Activated CD8-positive, alpha-beta memory T cell treated with anti-CD3 and anti-CD28 coated beads, Interleukin-2, amount 10 ng/mL, durations not matched to agents 7 days and 5 days (primary cell): ENCODE data around the gene MYLK3. TPM values are rescaled to one million over a fixed set of nuclear protein-coding genes. Genes with fewer than 3 reads are reported as not detected.
A peak's percentile ranks its signal among the peaks of the same experiment; 100 is the strongest.

ENCODE experiments used
- ATAC-seq: fragments of 150-1000 bp; cut with Tn5 transposase; one replicate; pipeline ENCODE4 v1.10.0; 2021; ENCODE audit warnings: moderate library complexity
- CTCF ChIA-PET: fragments of 350-600 bp; sonication (Branson Sonifier 250); formaldehyde crosslinking; loops from one replicate; lab custom pipeline; 2021; ENCODE audit warnings: antibody characterized with exemption; lab: Charles Lee
- DNase-seq: peaks from one replicate; pipeline ENCODE4 v3.0.0-alpha.2; 2020
- H3K27ac Mint-ChIP-seq: one replicate; pipeline ENCODE4 v1.8.0; 2021; ENCODE audit warnings: mild to moderate bottlenecking, mixed read lengths
- H3K27me3 Mint-ChIP-seq: one replicate; pipeline ENCODE4 v1.8.0; 2021; ENCODE audit warnings: mixed read lengths
- H3K36me3 Mint-ChIP-seq: one replicate; pipeline ENCODE4 v1.8.0; 2021; ENCODE audit warnings: mild to moderate bottlenecking, mixed read lengths
- H3K4me1 Mint-ChIP-seq: one replicate; pipeline ENCODE4 v1.8.0; 2021; ENCODE audit warnings: mixed read lengths
- H3K4me3 Mint-ChIP-seq: one replicate; pipeline ENCODE4 v1.8.0; 2021; ENCODE audit warnings: mild to moderate bottlenecking, moderate library complexity, mixed read lengths
- H3K9me3 Mint-ChIP-seq: one replicate; pipeline ENCODE4 v1.8.0; 2022; ENCODE audit warnings: low read depth, mixed read lengths
- total RNA-seq, 2 experiments: library from RNA; stranded (reverse); gene quantifications; one replicate each; pipeline ENCODE4 v1.2.3, GENCODE V29; 2021

The MYLK3 gene
- total RNA-seq, 2 experiments from 2014 or later: not detected

DNA sequence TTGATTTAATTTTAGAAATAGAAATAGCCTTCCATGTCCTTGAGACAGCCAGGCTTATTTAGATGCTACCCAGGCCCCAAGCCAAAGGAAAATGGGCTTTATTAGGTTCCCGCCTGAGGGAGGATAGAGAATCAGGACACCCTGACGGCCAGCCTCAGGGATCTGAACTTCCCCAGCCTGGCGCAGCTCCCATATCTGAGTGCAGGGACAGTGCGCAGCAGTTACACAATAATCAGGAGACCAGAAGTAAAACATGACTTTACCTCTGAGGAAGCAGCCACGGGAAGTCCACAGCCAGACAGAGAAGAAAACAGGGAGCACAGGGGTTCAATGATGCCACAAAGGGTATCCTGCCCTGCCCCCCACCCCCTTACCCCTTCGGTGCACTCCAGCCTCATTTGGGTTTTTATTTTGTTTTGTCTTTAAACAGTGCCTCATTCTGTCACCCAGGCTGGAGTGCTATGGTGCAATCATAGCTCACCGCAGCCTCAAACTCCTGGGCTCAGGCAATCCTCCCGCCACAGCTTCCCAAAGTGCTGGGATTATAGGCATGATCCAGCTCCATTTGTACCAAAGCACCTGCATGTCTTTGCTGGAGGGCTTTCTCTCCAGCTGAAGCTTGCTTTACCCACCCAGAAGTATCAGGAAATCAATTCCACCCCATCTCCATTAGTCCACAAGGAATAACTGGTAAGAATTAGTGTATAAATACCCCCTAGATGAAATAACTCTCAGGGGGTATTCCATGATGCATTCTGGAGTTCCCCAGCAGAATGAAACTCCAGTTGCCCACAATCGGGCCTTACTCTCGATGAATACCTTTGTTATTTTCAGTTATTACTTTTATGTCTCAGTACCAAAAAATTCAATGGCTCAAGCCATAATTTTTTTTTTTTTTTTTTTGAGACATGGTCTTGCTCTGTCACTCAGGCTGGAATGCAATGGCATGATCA, 36.8 kb downstream of the MYLK3 start:
- Mint-ChIP-seq H3K4me3 (no peak overlapping the region), H3K9me3 (no peaks in the 10 kb centered on the region), H3K27me3 (peaks cover 7% of the 10 kb centered on the region), H3K36me3 (no peaks in the 10 kb centered on the region), H3K27ac (no peak overlapping the region), H3K4me1 (peaks cover 5% of the 10 kb centered on the region)
- DNase-seq: no peak
- no peak for ATAC-seq
- CTCF ChIA-PET: interaction anchor here (1.0 kb wide), 1 partner anchor 38 kb away, joined by 3 read pairs; no protein-coding TSS in a partner anchor

DNA sequence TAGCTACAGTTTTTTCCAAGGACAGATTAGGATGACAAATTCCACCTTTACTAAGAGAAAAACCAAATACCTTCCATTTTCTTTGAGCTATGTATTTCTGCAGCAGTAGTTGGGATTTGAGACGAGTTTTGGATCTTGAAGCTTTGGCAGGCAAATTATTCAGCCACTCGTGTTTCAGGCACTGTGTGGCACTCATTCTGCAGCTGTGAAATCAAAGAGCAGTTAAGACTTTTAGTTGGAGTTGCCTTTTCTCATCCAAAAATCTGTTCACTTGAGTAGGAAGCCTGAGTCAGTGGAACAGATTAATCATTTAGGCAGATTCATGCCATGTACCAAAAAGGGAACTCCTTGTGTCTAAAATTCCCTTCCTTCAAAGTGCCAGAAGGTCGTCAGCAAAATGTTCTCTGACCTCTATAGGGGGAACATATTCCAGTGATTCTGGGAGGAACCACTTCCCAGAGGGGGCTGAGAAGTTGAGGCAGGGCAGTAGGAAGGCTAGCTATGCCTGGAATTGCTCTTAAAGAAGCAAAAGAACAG, 38.6 kb downstream of the MYLK3 start:
- H3K36me3 Mint-ChIP-seq: no peaks in the 10 kb centered on the region
- peaks cover 5% of the 10 kb centered on the region for H3K4me1 Mint-ChIP-seq
- no peak overlapping the region for H3K27ac Mint-ChIP-seq
- ATAC-seq (no peak), DNase-seq (no peak)
- no peak overlapping the region for H3K4me3 Mint-ChIP-seq
- CTCF ChIA-PET: interaction anchor here (1.0 kb wide), 1 partner anchor 91 kb away, joined by 3 read pairs; no protein-coding TSS in a partner anchor
- peaks cover 7% of the 10 kb centered on the region for H3K27me3 Mint-ChIP-seq
- H3K9me3 Mint-ChIP-seq: no peaks in the 10 kb centered on the region

DNA sequence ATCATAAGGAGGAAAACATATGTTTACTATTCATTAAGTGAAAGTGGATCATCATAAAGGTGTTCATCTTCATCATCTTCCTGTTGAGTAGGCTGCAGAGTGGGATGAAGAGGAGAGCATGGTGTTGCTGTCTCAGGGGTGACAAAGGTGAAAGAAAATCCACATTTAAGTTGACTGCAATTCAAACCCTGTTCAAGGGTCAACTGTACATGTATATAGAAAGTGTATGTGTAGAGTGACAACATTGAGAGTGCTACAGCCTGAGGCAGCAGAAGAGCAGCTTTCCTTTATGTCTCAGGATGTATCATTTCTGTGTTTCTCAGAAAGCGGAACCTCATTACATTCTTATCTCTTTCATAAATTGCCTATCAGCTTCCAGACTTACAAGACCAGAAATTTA, 41.5 kb downstream of the MYLK3 start:
- H3K27me3 Mint-ChIP-seq: peaks cover 7% of the 10 kb centered on the region
- peaks cover 9% of the 10 kb centered on the region for H3K36me3 Mint-ChIP-seq
- CTCF ChIA-PET: no interaction called here
- H3K4me3 Mint-ChIP-seq: no peak overlapping the region
- ATAC-seq: no peak
- H3K4me1 Mint-ChIP-seq: peaks cover 7% of the 10 kb centered on the region
- no peak for DNase-seq
- no peaks in the 10 kb centered on the region for H3K9me3 Mint-ChIP-seq
- H3K27ac Mint-ChIP-seq: no peak overlapping the region

DNA sequence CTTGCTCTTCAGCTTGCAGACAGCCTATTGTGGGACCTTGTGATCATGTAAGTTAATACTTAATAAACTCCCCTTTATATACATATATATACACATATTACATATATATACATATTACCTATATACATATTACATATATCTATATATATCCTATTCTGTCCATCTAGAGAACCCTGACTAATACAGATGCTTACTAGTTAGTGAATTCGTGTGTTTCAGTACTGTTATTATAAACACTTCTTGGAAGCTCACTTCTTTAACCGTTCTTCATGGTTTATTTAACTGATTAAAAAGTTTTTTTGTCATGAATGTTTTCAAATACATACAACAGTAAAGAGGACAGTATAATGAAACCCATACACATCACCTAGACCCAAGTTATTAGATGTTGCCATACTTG, 46.1 kb downstream of the MYLK3 start:
- peaks cover 7% of the 10 kb centered on the region for H3K4me1 Mint-ChIP-seq
- DNase-seq (no peak), ATAC-seq (no peak)
- H3K9me3 Mint-ChIP-seq: no peaks in the 10 kb centered on the region
- H3K4me3 Mint-ChIP-seq: no peak overlapping the region
- CTCF ChIA-PET: no interaction called here
- H3K27ac Mint-ChIP-seq: no peak overlapping the region
- no peaks in the 10 kb centered on the region for H3K27me3 Mint-ChIP-seq
- peaks cover 24% of the 10 kb centered on the region for H3K36me3 Mint-ChIP-seq

DNA sequence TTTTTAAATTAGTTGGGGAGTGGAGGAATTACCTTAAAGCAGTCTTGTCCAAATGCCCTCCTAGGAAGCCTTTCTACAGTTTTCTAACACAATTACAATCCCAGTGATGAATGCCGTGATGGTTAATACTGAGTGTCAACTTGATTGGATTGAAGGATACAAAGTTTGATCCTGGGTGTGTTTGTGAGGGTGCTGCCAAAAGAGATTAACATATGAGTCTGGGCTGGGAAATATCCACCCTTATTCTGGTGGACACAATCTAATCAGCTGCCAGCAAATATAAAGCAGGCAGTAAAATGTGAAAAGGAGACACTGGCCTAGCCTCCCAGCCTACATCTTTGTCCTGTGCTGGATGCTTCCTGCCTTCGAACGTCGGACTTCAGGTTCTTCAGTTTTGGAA, 46.5 kb downstream of the MYLK3 start:
- ATAC-seq (no peak), DNase-seq (no peak)
- Mint-ChIP-seq H3K27ac (no peak overlapping the region), H3K4me3 (no peak overlapping the region), H3K9me3 (no peaks in the 10 kb centered on the region), H3K36me3 (peaks cover 27% of the 10 kb centered on the region), H3K27me3 (no peaks in the 10 kb centered on the region), H3K4me1 (peaks cover 5% of the 10 kb centered on the region)
- CTCF ChIA-PET: no interaction called here

DNA sequence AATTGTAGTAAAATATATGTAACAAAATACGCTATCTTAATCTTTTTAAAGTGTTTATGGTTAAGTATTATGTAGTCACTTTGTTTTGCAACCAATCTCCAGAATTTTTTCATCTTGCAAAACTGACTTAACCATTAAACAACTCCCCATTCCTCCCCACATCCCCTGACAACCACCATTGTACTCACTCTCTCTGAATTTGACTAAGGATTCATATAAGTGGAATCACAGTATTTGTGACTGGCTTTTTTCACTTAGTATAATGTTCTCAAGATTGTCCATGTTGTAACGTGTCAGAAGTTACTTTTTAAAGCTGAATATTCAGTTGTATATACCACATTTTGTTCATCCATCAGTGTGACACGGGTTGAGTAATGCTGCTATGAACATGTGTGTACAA, 48.1 kb downstream of the MYLK3 start:
- peaks cover 2% of the 10 kb centered on the region for H3K4me1 Mint-ChIP-seq
- H3K27ac Mint-ChIP-seq: no peak overlapping the region
- H3K9me3 Mint-ChIP-seq: no peaks in the 10 kb centered on the region
- no peaks in the 10 kb centered on the region for H3K27me3 Mint-ChIP-seq
- DNase-seq: no peak
- CTCF ChIA-PET: interaction anchor here (0.8 to 1.0 kb wide), 2 partner anchors 26 to 230 kb away, joined by 3 read pairs; no protein-coding TSS in a partner anchor
- H3K4me3 Mint-ChIP-seq: no peak overlapping the region
- H3K36me3 Mint-ChIP-seq: peaks cover 39% of the 10 kb centered on the region
- ATAC-seq: no peak

DNA sequence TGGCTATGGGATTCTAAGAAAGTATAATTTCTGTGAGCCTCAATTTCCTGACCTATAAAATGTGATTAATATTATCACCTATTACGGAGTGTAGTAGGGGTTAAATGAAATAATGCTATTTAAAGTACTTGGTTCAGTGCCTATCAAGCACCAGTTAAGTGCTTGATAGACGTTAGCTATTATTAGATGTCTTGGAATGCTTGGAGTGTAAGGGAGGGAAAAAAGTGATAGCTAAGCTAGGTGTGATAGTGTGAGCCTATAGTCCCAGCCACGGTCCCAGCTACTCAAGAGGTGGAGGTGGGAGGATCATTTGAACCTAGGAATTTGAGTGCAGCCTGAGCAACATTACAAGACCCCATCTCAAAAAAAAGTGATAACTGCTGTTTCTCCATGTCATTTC, 51.2 kb downstream of the MYLK3 start:
- Mint-ChIP-seq H3K9me3 (no peaks in the 10 kb centered on the region), H3K36me3 (peaks cover 47% of the 10 kb centered on the region), H3K27ac (no peak overlapping the region), H3K4me1 (peaks cover 12% of the 10 kb centered on the region), H3K27me3 (no peaks in the 10 kb centered on the region), H3K4me3 (no peak overlapping the region)
- ATAC-seq: no peak
- no peak for DNase-seq
- CTCF ChIA-PET: no interaction called here

DNA sequence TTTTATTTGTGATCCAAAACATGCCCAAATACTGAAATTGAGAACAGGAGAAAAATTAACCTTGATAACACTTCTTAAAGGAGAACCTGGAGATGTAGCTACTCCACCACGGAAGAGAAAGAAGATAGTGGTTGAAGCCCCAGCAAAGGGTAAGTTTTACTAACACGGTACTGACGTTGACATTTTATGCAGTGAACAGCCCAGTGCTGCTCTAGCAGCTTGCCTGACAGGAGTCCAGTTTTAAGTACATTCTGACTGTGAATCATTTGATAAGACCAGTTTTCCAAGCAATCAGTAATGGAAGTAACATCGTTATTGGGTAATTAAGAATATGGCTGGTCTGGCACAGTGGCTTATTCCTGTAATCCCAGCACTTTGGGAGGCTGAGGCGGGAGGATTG, 52.2 kb downstream of the MYLK3 start:
- DNase-seq: no peak
- Mint-ChIP-seq H3K4me1 (peaks cover 20% of the 10 kb centered on the region), H3K27ac (no peak overlapping the region), H3K27me3 (no peaks in the 10 kb centered on the region), H3K36me3 (peaks cover 55% of the 10 kb centered on the region), H3K4me3 (no peak overlapping the region), H3K9me3 (no peaks in the 10 kb centered on the region)
- CTCF ChIA-PET: no interaction called here
- no peak for ATAC-seq

DNA sequence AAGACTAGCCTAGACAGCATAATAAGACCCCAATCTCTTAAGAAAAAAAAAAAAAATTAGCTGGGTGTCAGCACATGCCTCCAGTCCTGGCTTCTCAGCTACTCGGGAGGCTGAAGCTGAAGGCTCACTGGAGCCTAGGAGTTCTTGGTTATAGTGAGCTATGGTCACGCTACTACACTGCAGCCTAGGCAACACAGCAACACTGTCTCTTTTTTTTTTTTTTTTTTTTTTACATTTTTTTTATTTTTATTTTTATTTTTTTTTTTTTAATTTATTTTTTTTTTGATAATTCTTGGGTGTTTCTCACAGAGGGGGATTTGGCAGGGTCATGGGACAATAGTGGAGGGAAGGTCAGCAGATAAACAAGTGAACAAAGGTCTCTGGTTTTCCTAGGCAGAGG, 54.5 kb downstream of the MYLK3 start:
- CTCF ChIA-PET: no interaction called here
- H3K36me3 Mint-ChIP-seq: peaks cover 48% of the 10 kb centered on the region
- no peak overlapping the region for H3K4me3 Mint-ChIP-seq
- no peaks in the 10 kb centered on the region for H3K27me3 Mint-ChIP-seq
- DNase-seq (no peak), ATAC-seq (no peak)
- H3K27ac Mint-ChIP-seq: no peak overlapping the region
- no peaks in the 10 kb centered on the region for H3K9me3 Mint-ChIP-seq
- peaks cover 24% of the 10 kb centered on the region for H3K4me1 Mint-ChIP-seq

DNA sequence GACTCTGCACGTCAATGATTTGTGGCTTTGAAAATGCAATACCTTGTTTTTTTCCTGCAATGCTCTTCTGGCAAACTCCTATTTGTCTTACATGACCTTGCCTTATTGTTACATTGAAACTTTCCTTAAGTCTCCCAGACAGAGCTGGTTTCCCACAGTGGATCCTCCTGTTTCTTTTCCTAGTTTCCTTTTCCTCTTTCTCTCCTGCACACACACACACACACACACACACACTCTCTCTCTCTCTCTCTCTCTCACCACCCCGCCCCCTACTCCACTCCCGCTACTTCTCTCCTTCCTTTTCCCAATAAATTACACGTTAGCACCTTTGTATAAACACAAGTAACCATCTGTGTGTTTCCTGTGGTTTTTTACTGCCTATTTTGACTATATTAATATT, 56.4 kb downstream of the MYLK3 start:
- Mint-ChIP-seq H3K27me3 (no peaks in the 10 kb centered on the region), H3K9me3 (no peaks in the 10 kb centered on the region), H3K36me3 (peaks cover 40% of the 10 kb centered on the region), H3K27ac (peak overlapping the region; percentile 45), H3K4me1 (peaks cover 38% of the 10 kb centered on the region), H3K4me3 (no peak overlapping the region)
- CTCF ChIA-PET: interaction anchor here (1.2 to 1.7 kb wide), 5 partner anchors 11 to 111 kb away, joined by 3 to 9 read pairs (median 3); no protein-coding TSS in a partner anchor
- DNase-seq (no peak), ATAC-seq (no peak)

DNA sequence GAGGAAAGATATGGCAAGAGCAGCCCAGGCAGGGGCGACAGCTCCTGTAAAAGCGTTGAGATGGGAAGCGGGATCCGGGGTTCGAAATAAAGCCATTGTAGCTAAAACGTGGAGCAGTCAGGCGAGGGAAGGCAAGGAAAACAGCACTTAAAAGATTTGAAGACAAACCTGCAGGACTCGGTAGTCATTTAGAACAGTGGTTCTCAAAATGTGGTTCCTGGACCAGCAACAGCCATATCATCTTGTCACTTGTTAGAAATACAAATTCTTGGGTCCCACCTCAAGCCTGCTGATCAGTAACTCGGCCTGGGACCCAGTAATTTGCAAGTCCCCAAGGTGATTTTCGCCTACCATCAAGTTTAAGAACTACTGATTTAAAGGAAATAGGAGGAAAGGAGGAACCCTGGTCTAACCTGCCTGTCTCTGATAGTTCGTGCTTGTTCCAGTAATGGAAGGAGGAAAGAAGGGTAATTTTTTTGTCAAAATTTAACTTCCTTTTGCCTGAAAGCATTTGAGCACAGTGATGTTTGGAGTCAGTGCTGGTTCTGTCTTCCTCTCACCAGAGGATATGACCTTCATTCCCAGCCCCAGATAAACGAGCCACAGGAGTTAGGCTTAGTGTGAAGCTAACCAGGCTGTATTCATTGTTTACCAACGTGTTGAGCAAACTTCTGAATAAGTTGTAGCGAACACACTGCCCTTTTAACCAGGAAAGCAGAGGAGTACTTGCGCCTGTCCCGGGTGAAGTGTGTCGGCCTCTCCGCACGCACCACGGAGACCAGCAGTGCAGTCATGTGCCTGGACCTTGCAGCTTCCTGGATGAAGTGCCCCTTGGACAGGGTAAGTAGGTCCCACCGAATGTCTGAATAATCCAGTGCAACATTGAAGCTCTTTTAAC, 57.6 kb downstream of the MYLK3 start:
- Mint-ChIP-seq H3K36me3 (peaks cover 31% of the 10 kb centered on the region), H3K27me3 (no peaks in the 10 kb centered on the region), H3K4me3 (no peak overlapping the region), H3K9me3 (no peaks in the 10 kb centered on the region), H3K27ac (no peak overlapping the region), H3K4me1 (peaks cover 43% of the 10 kb centered on the region)
- CTCF ChIA-PET: interaction anchor here (0.8 to 2.5 kb wide), 8 partner anchors 8 to 164 kb away, joined by 3 to 14 read pairs (median 3); no protein-coding TSS in a partner anchor
- ATAC-seq: no peak
- no peak for DNase-seq

DNA sequence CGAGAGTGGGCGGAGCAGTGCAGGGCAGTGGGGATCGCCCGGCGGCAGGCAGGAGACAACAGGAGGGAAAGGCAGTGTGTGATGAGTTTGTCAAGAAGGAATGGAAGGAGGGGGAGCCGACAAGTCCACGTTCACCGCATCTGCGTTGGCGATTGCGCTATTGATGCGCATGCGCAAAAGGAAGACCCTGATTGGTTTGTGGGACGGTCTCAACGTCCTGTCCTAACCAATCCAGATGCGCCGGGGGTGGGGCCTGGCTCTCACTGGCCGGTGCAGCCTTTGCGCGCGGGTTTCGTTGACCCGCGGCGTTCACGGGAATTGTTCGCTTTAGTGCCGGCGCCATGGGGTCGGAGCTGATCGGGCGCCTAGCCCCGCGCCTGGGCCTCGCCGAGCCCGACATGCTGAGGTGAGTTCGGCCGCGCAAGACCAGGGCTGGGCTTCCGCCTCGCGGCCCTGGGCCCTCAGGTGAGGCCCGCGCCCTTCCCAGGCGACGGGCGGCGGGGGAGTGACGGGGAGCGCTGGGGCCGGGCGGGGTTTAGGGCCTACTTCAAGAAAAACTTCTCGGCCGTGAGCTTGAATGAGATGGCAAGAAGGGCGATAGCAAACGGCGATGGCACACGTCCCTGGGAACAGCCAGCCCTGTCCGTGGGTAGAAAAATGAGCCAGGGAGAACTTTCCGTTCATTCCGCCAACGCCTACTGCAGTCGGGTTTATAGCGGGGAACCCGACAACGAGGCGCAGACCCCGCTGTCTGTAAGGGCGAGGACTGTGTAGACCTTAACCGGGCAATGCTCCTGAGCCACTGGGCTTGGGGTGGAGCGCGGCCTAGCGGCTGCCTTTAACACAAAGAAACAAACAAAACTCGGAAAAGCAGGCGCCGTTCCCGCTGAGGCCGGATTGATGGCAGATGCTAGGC, 58.5 kb downstream of the MYLK3 start, which contains the start of gene ORC6:
Gene ORC6, plus strand, starts transcription at position 295 of the 916 bp plus-strand sequence. Its CDS starts 47 bp downstream, at position 342.
- DNase-seq (peak; percentile 98), ATAC-seq (peak; percentile 84)
- Mint-ChIP-seq H3K27me3 (no peaks in the 10 kb centered on the region), H3K27ac (no peak within 1 kb of the TSS), H3K9me3 (no peaks in the 10 kb centered on the region), H3K4me1 (peaks cover 48% of the 10 kb centered on the region), H3K4me3 (no peak within 1 kb of the TSS), H3K36me3 (peaks cover 23% of the 10 kb centered on the region)
- CTCF ChIA-PET: interaction anchor here (0.8 to 2.5 kb wide), 6 partner anchors 9 to 165 kb away, joined by 3 to 14 read pairs (median 3); no protein-coding TSS in a partner anchor
